Liver (tissue), 9 donors: ENCODE measurements around the gene DMRTC2. TPM values are rescaled to one million over a fixed set of nuclear protein-coding genes. Genes with fewer than 3 reads are reported as not detected.

Experiments
- DNase-seq: peaks from one replicate; pipeline ENCODE4 v3.0.0-alpha.2; 2017; ENCODE audit warnings: low spot score
- H3K27ac ChIP-seq, 2 donors: one replicate each; pipeline ENCODE4 v1.7.0; 2013; ENCODE audit warnings: inconsistent platforms in 2 of 2, low read length in 2 of 2, control low read depth in 1 of 2, low read depth in 1 of 2, mild to moderate bottlenecking in 1 of 2
- H3K27me3 ChIP-seq, 4 donors: one replicate each; pipeline versions ENCODE4 v1.6.1 to v1.7.0; 2013; ENCODE audit warnings: low read length in 3 of 4, inconsistent platforms in 1 of 4, mild to moderate bottlenecking in 1 of 4, moderate library complexity in 1 of 4; ENCODE audit not compliant: control insufficient read depth in 4 of 4, insufficient read depth in 4 of 4
- H3K36me3 ChIP-seq, 4 donors: one replicate each; pipeline versions ENCODE4 v1.6.1 to v1.7.0; 2013; ENCODE audit warnings: low read length in 3 of 4, mild to moderate bottlenecking in 3 of 4, low read depth in 1 of 4, moderate library complexity in 1 of 4; ENCODE audit not compliant: control insufficient read depth in 4 of 4, insufficient read depth in 3 of 4
- H3K4me1 ChIP-seq, 4 donors: one replicate each; pipeline versions ENCODE4 v1.6.1 to v1.7.0; 2013; ENCODE audit warnings: low read length in 3 of 4, mild to moderate bottlenecking in 3 of 4, moderate library complexity in 1 of 4; ENCODE audit not compliant: control insufficient read depth in 4 of 4, insufficient read depth in 4 of 4
- H3K4me3 ChIP-seq, 3 donors: one replicate each; pipeline versions ENCODE4 v1.6.1 to v1.7.0; 2013; ENCODE audit warnings: low read length in 3 of 3, control low read depth in 1 of 3, low read depth in 1 of 3, mild to moderate bottlenecking in 1 of 3
- H3K9ac ChIP-seq, 2 donors: one replicate each; pipeline ENCODE4 v1.7.0; 2013; ENCODE audit warnings: low read length in 2 of 2, mild to moderate bottlenecking in 2 of 2, moderate library complexity in 2 of 2, control low read depth in 1 of 2, low read depth in 1 of 2
- H3K9me3 ChIP-seq, 4 donors: one replicate each; pipeline versions ENCODE4 v1.6.1 to v1.7.0; 2013; ENCODE audit warnings: low read length in 3 of 4; ENCODE audit not compliant: control insufficient read depth in 4 of 4
- EGR1 ChIP-seq, 2 donors: IDR thresholded peaks; 2 replicates each; pipeline ENCODE4 v1.6.1; 2016 to 2018; ENCODE audit warnings: antibody characterized with exemption in 2 of 2, low read depth in 2 of 2
- FOXA1 ChIP-seq: IDR thresholded peaks from 2 replicates; pipeline ENCODE4 v1.6.1; 2016; ENCODE audit warnings: antibody characterized with exemption
- FOXA2 ChIP-seq: IDR thresholded peaks from 2 replicates; pipeline ENCODE4 v1.6.1; 2016; ENCODE audit warnings: antibody characterized with exemption
- GABPA ChIP-seq, 2 donors: IDR thresholded peaks in 1 of 2; conservative IDR thresholded peaks in 1 of 2; 2 replicates each; pipeline ENCODE4 v1.6.1; 2016; ENCODE audit warnings: antibody characterized with exemption in 2 of 2, mild to moderate bottlenecking in 1 of 2, moderate library complexity in 1 of 2
- HNF4A ChIP-seq, 2 donors: conservative IDR thresholded peaks; 2 replicates each; pipeline ENCODE4 v1.6.1; 2016; ENCODE audit warnings: antibody characterized with exemption in 2 of 2, mild to moderate bottlenecking in 2 of 2
- HNF4G ChIP-seq: IDR thresholded peaks from 2 replicates; pipeline ENCODE4 v1.6.1; 2016; ENCODE audit warnings: antibody characterized with exemption
- JUND ChIP-seq, 2 donors: IDR thresholded peaks; 2 replicates each; pipeline ENCODE4 v1.6.1; 2016; ENCODE audit warnings: antibody characterized with exemption in 2 of 2
- MAX ChIP-seq: IDR thresholded peaks from 2 replicates; pipeline ENCODE4 v1.6.1; 2016; ENCODE audit warnings: antibody characterized with exemption
- NR2F2 ChIP-seq: IDR thresholded peaks from 2 replicates; pipeline ENCODE4 v1.6.1; 2016; ENCODE audit warnings: antibody characterized with exemption
- RAD21 ChIP-seq, 2 donors: IDR thresholded peaks; 2 replicates each; pipeline ENCODE4 v1.6.1; 2016; ENCODE audit warnings: antibody characterized with exemption in 2 of 2, mild to moderate bottlenecking in 2 of 2
- RXRA ChIP-seq, 2 donors: IDR thresholded peaks; 2 replicates each; pipeline ENCODE4 v1.6.1; 2017 to 2018; ENCODE audit warnings: antibody characterized with exemption in 2 of 2, mild to moderate bottlenecking in 1 of 2
- SP1 ChIP-seq: IDR thresholded peaks from 2 replicates; pipeline ENCODE4 v1.6.1; 2018; ENCODE audit warnings: antibody characterized with exemption, mild to moderate bottlenecking
- TAF1 ChIP-seq: conservative IDR thresholded peaks from 2 replicates; pipeline ENCODE4 v1.6.1; 2016; ENCODE audit warnings: antibody characterized with exemption, mild to moderate bottlenecking
- YY1 ChIP-seq: IDR thresholded peaks from 2 replicates; pipeline ENCODE4 v1.6.1; 2016; ENCODE audit warnings: antibody characterized with exemption, mild to moderate bottlenecking
- ZBTB33 ChIP-seq: IDR thresholded peaks from 2 replicates; pipeline ENCODE4 v1.6.1; 2016; ENCODE audit warnings: antibody characterized with exemption
- WGBS: extraction: QIAGEN DNeasy Blood & Tissue Kit; methylation state at CpG from one replicate; pipeline ENCODE4 v1.1.7; 2013; 5-methylcytosine and 5-hydroxymethylcytosine counted together
- polyA plus RNA-seq, 2 donors: library from polyadenylated mRNA; stranded (reverse) in 1 of 2; unstranded in 1 of 2; fragments of 200-250 nt in 1 of 2; fragments of >200 nt in 1 of 2; fragmentation: Nextera tagmentation in 1 of 2; extraction: Ambion mirVana in 1 of 2; gene quantifications; one replicate each; pipeline versions ENCODE4 v1.2.1 to v1.2.3, GENCODE V29; 2013 to 2015
- total RNA-seq, 2 donors: library from RNA; depleted of rRNA; stranded (reverse); fragments of >200 nt; gene quantifications; one replicate each; pipeline ENCODE4 v1.2.3, GENCODE V29; 2014
- TF ChIP-seq, protein P1 (sequence below): IDR thresholded peaks from 2 replicates; pipeline ENCODE4 v1.6.1; 2016; ENCODE audit warnings: antibody characterized with exemption, mild to moderate bottlenecking
- TF ChIP-seq, protein P2 (sequence below): fragments of 150-350 bp; IDR thresholded peaks from 2 replicates; pipeline ENCODE4 v1.5.1; 2017; ENCODE audit warnings: improper control_type of control experiment, low read depth, low read length; ENCODE audit not compliant: missing input control
- TF ChIP-seq, protein P3 (sequence below): IDR thresholded peaks from 2 replicates; pipeline ENCODE4 v1.6.1; 2016; ENCODE audit warnings: antibody characterized with exemption
- donor health status: healthy.
- donor health status: healthy.
- donor health status: healthy.
- donor health status: healthy.
- donor health status: healthy.

The DMRTC2 gene
- total and polyA plus RNA-seq, 4 donors: not detected

DNA sequence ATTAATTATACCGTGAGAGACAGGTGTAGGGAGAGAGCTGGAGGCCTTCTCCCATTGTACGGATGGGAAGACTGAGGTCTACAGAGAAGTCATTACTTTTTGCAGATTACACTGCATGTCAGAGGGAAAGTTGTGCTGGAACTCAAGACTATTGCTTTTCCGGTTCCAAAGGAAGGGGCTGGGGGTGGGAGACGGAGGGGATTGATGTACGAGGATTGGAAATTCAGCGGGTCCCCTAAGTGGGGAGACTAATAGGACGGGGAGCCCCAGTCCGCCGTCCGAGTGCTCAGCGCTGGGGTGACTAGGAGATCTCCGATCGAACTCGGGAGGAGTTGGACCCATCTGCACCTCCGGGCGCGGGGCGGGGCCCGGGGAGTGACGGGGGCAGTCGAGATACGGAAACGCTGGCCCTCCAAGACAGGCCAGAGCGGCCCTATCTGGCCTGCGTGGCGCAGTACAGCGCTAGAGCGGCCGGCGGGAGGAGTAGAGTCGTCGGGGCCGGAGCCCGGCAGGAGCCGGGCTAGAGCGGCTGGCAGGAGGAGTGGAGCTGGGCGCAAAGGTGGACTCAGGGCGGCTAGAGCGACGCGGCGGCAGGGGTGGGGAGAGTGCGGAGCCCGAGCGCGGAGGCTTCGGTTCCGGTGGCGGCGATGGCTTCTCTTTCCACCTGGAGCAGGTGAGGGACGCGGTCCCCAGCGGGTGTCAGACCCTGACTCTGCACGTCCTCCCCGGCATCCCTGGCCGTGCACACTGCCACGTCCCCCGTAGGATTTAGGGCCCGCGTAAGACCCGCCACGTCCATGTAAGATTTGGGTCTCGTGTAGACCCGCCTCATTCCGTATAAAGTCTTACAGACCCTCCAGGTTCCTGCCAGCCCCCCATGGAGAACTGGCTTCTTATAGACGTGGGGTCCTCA is 39.2 kb downstream of the DMRTC2 start:
- peak; percentile 11 to 35 for TF ChIP-seq EGR1 (IDR thresholded peaks at IDR 0.05; ENCODE audit: low read depth in 2 of 2)
- TF ChIP-seq RXRA (IDR thresholded peaks at IDR 0.05): peak; percentile 57 to 73
- TF ChIP-seq FOXA1: no peak
- TF ChIP-seq HNF4G: no peak
- TF ChIP-seq, protein P1, sequence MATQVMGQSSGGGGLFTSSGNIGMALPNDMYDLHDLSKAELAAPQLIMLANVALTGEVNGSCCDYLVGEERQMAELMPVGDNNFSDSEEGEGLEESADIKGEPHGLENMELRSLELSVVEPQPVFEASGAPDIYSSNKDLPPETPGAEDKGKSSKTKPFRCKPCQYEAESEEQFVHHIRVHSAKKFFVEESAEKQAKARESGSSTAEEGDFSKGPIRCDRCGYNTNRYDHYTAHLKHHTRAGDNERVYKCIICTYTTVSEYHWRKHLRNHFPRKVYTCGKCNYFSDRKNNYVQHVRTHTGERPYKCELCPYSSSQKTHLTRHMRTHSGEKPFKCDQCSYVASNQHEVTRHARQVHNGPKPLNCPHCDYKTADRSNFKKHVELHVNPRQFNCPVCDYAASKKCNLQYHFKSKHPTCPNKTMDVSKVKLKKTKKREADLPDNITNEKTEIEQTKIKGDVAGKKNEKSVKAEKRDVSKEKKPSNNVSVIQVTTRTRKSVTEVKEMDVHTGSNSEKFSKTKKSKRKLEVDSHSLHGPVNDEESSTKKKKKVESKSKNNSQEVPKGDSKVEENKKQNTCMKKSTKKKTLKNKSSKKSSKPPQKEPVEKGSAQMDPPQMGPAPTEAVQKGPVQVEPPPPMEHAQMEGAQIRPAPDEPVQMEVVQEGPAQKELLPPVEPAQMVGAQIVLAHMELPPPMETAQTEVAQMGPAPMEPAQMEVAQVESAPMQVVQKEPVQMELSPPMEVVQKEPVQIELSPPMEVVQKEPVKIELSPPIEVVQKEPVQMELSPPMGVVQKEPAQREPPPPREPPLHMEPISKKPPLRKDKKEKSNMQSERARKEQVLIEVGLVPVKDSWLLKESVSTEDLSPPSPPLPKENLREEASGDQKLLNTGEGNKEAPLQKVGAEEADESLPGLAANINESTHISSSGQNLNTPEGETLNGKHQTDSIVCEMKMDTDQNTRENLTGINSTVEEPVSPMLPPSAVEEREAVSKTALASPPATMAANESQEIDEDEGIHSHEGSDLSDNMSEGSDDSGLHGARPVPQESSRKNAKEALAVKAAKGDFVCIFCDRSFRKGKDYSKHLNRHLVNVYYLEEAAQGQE: peak; percentile 87
- peak; percentile 92 for TF ChIP-seq ZBTB33
- TF ChIP-seq RAD21 (IDR thresholded peaks at IDR 0.05): peak; percentile 34 to 53
- peak; percentile 70 for TF ChIP-seq YY1
- TF ChIP-seq JUND (IDR thresholded peaks at IDR 0.05): peak; percentile 50 to 60
- TF ChIP-seq MAX: peak; percentile 47
- TF ChIP-seq, protein P2, sequence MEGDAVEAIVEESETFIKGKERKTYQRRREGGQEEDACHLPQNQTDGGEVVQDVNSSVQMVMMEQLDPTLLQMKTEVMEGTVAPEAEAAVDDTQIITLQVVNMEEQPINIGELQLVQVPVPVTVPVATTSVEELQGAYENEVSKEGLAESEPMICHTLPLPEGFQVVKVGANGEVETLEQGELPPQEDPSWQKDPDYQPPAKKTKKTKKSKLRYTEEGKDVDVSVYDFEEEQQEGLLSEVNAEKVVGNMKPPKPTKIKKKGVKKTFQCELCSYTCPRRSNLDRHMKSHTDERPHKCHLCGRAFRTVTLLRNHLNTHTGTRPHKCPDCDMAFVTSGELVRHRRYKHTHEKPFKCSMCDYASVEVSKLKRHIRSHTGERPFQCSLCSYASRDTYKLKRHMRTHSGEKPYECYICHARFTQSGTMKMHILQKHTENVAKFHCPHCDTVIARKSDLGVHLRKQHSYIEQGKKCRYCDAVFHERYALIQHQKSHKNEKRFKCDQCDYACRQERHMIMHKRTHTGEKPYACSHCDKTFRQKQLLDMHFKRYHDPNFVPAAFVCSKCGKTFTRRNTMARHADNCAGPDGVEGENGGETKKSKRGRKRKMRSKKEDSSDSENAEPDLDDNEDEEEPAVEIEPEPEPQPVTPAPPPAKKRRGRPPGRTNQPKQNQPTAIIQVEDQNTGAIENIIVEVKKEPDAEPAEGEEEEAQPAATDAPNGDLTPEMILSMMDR: peak; percentile 9
- peak; percentile 40 to 64 for TF ChIP-seq HNF4A (conservative IDR thresholded peaks at IDR 0.05)
- TF ChIP-seq FOXA2: no peak
- TF ChIP-seq, protein P3, sequence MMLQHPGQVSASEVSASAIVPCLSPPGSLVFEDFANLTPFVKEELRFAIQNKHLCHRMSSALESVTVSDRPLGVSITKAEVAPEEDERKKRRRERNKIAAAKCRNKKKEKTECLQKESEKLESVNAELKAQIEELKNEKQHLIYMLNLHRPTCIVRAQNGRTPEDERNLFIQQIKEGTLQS: no peak
- peak; percentile 31 for TF ChIP-seq NR2F2
- TF ChIP-seq TAF1: peak; percentile 72
- peak; percentile 71 for TF ChIP-seq SP1
- TF ChIP-seq GABPA (IDR thresholded peaks at IDR 0.05 in 1 of 2, conservative IDR thresholded peaks at IDR 0.05 in 1 of 2): peak in 1 of 2 donors; percentile 85

More for the DNA sequence above, 39.2 kb downstream of the DMRTC2 start:
- H3K36me3 ChIP-seq: peaks cover 0 to 3% (median 1%) of the 10 kb centered on the region in 4 donors
- H3K9ac ChIP-seq: peak overlapping the region; percentile 53 to 92
- H3K9me3 ChIP-seq: no peaks in the 10 kb centered on the region
- under 1% methylated on average over 66 of the region's 66 CpGs for WGBS
- H3K27ac ChIP-seq: peak overlapping the region; percentile 78 to 87
- DNase-seq: peak; percentile 91
- H3K4me1 ChIP-seq: peaks cover 0 to 25% (median 17%) of the 10 kb centered on the region in 4 donors
- peak overlapping the region; percentile 78 to 97 (median 90) for H3K4me3 ChIP-seq
- H3K27me3 ChIP-seq: no peaks in the 10 kb centered on the region
